Bronchial epithelial cell (primary cell): Measurements from ENCODE around the gene AMPH. TPM values are rescaled to one million over a fixed set of nuclear protein-coding genes. Genes with fewer than 3 reads are reported as not detected.
A peak's percentile ranks its signal among the peaks of the same experiment; 100 is the strongest.

Experiments used
- DNase-seq: peaks from one replicate; pipeline ENCODE4 v3.0.0-alpha.2; 2010; ENCODE audit warnings: low read depth
- FAIRE-seq: peaks from 2 replicates; lab custom pipeline; 2011; peaks lifted over from hg19 to GRCh38; lab: Jason Lieb, UNC
- H3K27me3 ChIP-seq: 2 replicates; pipeline ENCODE4 v1.5.1; 2011; ENCODE audit warnings: low read length; ENCODE audit not compliant: control insufficient read depth, insufficient read depth
- H3K36me3 ChIP-seq: 2 replicates; pipeline ENCODE4 v1.5.1; 2011; ENCODE audit warnings: low read length; ENCODE audit not compliant: control insufficient read depth, insufficient read depth
- H3K4me3 ChIP-seq: 2 replicates; pipeline ENCODE4 v1.5.1; 2011; ENCODE audit warnings: mild to moderate bottlenecking, low read depth, low read length, control low read depth
- CTCF ChIP-seq: IDR thresholded peaks from 2 replicates; pipeline ENCODE4 v1.5.1; 2011; ENCODE audit warnings: mild to moderate bottlenecking, moderate library complexity, low read length, control low read depth, inconsistent platforms; ENCODE audit not compliant: insufficient read depth, severe bottlenecking
- total RNA-seq: library from RNA; depleted of rRNA; stranded (reverse); fragments of >200 nt; gene quantifications from 2 replicates; pipeline ENCODE4 v1.2.1, GENCODE V29; 2014

The AMPH gene
- total RNA-seq, 1 donor from 2014 or later, result not detected

- Histone ChIP-seq H3K36me3 (no peaks in the 10 kb centered on the region), H3K27me3 (no peaks in the 10 kb centered on the region), H3K4me3 (no peak overlapping the region)
- FAIRE-seq, result no peak
- TF ChIP-seq CTCF, result no peak
- DNase-seq, result no peak
Observed at GRCh38 chr7:38461887-38462286, 169.3 kb downstream of the AMPH start.

GRCh38 chr7:38453826-38454225 is 177.3 kb downstream of the AMPH start:
- Histone ChIP-seq H3K36me3 (no peaks in the 10 kb centered on the region), H3K27me3 (no peaks in the 10 kb centered on the region), H3K4me3 (no peak overlapping the region)
- no peak for DNase-seq
- TF ChIP-seq CTCF, result no peak
- no peak for FAIRE-seq

DNA sequence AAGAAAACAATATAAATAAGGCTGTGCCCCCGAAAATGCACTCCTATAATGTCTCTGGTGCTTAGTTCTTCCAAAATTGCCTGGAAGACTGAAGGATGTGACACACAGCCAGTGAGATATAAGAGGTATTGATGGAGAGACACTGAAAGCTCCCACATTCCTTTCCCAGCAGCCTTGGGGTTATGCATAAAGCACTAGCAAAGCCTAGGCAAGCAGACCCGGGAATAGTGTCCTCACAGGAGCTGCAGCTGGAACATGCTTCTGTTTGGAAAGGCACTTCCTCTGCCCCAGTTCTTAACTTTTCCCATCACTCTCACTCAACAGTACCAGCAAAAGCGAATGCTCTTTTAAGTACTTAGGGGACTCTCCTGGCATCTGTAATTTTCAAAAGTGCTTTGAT is 178.0 kb downstream of the AMPH start:
- FAIRE-seq (no peak), DNase-seq (no peak)
- Histone ChIP-seq H3K27me3 (no peaks in the 10 kb centered on the region), H3K4me3 (no peak overlapping the region), H3K36me3 (no peaks in the 10 kb centered on the region)
- TF ChIP-seq CTCF, result no peak

- FAIRE-seq, result no peak
- DNase-seq, result no peak
- H3K36me3 ChIP-seq, result no peaks in the 10 kb centered on the region
- TF ChIP-seq CTCF, result no peak
- no peak overlapping the region for H3K4me3 ChIP-seq
- no peaks in the 10 kb centered on the region for H3K27me3 ChIP-seq
Observed at GRCh38 chr7:38452681-38453108, 178.5 kb downstream of the AMPH start.

- FAIRE-seq (no peak), DNase-seq (peak; percentile 59)
- Histone ChIP-seq H3K27me3 (no peaks in the 10 kb centered on the region), H3K36me3 (no peaks in the 10 kb centered on the region), H3K4me3 (no peak overlapping the region)
- peak; percentile 34 for TF ChIP-seq CTCF
Observed at GRCh38 chr7:38451840-38452239, 179.3 kb downstream of the AMPH start.

GRCh38 chr7:38448584-38449234 is 182.5 kb downstream of the AMPH start:
- DNase-seq, result peak; percentile 32
- no peak for FAIRE-seq
- Histone ChIP-seq H3K4me3 (no peak overlapping the region), H3K27me3 (no peaks in the 10 kb centered on the region), H3K36me3 (no peaks in the 10 kb centered on the region)
- no peak for TF ChIP-seq CTCF
